ENCODE data around the gene TOX2.

The TOX2 gene

DNA sequence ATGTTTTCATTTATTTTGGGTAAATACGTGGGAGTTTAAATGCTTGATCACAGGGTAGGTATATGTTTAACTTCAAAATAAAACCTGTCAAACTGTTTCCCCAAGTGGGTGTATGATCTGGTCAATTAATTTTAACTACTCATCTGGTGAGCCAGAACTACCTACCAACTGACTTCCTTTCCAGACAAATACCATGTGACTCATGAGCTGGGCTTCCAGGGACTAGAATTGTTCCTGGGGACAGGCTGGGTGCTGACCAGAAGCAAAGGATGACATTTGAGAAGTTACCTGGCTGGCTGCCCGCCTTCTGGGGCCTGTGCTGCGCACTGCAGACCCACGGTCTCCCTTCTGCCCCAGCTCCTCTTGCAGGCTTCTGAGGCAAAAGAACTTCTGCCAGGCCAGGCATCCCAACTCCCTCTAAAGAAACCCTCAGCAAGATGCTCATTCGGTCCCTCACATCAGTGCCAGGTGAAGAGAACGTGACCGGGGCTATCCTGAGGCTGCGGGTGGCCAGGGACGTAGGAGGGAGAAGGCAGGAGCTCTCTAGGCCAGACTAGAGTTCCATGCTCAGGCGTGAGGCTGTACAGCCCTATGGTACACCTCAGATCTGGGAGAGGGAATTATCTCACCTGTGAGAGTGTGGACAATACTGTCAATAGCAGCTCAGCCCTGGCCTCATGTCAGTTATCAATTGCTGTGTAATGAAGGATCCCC lies 168.7 kb downstream of the TOX2 start:
- DNase-seq = no peak

DNA sequence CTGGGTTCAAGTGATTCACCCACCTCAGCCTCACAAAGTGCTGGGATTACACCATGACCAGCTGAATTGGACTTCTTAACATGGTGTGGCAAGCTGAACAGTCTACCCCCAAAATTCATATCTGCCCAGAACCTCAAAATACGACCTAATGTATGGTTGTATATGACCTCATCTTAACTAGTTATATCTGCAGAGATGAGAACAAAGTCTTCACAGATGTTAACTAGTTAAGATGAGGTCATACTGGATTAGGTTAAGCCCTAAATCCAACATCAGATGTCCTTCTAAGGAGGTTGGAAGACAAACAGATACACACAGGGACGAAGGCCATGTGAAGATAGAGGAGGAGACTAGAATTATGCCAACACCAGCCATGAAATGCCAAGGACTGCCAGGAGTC lies 169.8 kb downstream of the TOX2 start:
- no peak for DNase-seq

DNA sequence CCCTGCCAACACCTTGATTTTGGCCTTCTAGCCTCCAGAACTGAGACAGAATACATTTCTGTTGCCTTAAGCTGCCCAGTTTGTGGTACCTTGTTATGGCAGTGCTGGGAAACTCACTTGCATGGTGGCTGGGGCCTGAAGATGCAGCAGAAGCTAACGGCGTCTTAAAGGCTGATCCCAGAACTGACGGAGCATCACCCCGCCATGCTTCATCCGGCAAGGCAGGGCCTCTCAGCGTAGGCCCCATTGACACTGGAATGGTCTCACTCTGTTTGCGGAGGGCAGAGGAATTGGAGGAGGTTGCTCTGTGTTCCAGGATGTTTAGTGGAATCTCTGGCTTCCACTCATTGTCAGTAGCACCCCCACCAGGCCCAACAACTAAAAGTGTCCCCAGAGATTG lies 170.2 kb downstream of the TOX2 start:
- DNase-seq = no peak

DNA sequence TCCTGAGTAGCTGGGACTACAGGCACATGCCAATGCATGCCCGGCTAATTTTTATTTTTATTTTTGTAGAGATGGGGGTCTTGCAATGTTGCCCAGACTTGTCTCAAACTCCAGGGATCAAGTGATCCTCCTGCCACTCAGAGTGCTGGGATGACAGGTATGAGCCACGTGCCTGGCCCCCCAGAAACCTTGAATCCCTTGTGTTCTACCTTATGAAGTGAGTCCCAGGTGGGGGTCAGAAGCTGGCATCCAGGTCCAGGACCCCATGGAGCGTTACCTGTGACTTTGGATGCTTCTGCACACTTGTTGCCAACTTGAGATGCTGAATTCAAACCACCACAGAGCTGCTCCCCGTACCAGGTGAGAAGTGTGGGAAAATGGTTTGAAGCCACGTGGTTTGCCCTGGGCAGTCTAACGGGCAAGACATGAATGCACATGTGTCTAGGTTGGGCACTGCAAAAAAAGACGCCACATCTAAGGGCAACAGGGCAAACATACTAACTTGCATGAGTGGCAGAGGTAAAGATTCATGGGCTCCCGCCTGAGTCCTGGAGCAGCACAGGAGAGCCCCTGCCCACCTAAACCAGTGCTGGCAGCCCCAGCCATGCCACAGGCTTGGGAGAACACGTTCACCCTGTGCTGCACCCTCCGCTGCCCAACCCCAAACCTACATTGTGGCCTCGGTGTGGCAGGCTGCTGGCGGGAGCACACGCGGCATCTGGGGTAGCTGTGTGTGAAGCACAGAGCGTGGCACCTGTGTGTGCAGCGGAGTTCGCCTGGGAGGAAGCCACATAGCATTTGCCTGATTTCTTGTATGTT lies 171.2 kb downstream of the TOX2 start:
- no peak for DNase-seq

DNA sequence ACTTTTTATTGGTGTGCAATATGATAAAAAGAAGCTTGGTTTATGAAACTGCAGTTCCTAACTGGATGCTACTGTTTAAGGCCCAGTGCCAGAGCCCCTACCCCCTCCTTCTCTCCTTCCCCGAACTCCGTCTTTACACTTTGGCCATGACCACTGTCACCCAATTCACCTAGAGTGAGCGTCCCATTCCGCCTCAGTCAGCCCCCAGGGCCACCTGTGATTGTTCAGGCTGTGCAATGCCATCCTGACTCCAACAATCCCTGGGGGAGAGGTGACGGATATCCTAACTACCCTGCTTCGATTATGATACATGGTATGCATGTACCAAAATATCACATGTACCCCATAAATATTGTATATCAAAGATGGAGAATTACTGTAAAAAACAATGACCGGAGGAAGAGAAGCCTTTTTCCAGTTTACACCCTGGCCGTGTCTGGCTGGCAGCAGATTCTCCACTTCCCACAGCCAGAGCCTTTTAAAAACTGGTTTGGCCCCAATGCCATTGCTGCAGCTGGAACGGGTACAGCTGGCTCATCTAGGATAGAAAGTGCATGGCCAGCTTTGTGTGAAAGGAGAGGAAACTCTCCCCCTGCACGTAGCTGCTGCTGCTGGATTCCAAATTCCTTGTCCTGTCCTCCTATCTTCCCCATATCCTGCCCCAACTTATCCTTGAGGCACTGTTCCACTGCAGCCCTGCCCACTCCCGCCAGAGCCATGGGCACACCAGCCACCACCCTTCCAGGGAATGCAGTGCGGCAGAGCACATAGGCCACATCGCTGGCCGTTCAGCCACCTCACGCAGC lies 172.6 kb downstream of the TOX2 start:
- DNase-seq = no peak

DNA sequence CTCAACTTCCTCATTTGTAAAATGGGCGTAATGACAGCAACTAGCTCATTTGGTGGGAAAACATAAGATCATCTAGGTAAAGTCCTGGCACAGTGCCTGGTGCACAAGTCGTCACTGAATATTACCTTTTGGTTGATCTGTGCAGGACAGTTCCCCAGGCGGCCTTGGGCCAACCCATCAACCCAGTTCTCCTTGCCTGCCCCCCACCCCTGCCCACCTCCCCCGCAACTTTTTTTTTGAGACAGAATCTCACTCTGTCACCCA lies 173.1 kb downstream of the TOX2 start:
- no peak for DNase-seq

DNA sequence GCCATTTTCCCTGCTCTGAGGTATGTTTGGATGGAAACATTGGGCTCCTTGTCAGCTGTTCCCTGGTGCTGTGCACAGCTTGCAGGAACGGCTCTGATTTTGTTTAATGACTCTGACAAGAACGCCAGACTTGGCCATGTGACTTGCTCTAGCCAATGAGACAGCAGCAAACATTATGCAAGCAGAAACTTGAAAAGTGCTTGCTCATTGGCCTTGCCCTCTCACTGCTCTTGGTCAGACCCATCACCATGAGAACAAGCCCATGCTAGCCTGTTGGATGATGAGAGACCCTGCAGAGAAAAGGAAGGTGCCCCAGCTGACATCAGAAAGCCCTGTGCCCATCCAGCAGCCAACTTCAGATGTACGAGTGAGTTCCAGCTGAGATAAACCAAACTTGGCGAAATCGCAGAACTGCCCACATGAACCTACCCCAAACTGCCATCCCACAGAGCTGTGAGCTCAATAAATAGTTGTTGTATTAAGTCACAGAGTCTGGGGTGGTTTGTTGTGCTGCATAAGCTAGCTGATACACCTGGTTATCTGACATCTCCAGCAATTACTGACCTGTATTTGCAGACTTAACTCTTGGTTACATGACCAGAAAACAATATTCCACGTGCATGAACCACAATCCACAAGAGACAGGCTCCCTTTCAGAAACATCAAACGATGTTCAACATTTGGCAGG lies 175.5 kb downstream of the TOX2 start:
- no peak for DNase-seq

DNA sequence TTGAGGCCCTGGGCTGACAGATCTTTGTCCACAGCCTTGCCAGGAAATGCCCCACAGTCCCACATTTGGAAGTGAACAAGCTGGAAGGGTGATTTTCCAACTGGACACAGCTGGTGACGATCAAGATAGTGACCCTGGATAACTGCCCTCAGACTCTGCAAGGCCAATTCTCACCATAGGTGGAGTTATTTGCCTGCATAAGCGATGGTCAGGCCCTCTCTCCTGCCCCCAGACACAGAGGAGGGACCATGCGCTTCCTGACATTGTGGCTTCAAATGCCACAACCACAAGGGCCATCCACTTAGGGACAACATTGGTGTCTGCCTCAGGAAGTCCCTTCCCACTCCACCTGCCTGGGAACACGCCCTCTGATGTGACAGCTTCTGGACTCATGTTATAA lies 176.4 kb downstream of the TOX2 start:
- no peak for DNase-seq

DNA sequence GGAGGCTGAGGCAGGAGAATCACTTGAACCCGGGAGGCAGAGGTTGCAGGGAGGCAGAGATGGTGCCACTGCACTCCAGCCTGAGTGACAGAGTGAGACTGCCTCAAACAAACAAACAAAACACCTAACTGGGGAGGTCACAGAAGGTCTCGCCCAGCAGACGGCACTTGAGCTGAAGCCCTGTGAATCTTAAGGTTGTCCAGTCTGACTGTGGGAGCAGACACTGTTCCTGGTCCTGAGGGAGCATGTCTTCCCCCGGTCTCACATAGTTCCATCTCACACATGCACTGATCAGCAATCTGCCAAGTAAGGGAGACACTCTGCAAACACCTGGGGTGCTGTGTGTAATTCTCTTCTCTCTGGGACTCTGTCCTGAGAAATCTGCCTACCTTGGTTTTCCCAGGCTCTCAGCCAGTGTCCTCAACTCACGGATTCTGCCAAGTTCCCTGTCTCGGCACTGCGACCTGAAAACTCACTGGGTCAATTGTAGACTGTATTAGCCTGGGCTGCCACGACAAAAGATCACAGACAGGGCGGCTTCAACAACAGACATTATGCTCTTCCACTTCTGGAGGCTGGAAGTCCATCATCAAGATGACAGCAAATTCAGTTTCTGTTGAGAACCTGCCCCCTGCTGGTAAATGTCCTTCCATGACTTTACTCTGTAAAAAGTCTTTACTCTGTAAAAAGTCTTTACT lies 178.0 kb downstream of the TOX2 start:
- no peak for DNase-seq

DNA sequence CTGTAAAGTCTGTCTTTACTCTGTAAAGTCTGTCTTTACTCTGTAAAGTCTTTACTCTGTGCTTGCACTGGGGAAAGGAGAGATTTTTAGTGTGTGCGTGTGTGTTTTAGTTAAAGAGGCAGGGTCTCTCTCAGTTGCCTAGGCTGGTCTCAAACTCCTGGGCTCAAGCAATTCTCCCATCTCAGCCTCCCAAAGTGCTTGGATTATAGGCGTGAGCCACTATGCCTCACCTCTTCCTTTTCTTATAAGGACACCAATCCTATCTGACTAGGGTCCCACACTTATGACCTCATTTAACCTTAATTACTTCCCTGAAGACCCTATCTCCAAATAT lies 178.6 kb downstream of the TOX2 start:
- no peak for DNase-seq

DNA sequence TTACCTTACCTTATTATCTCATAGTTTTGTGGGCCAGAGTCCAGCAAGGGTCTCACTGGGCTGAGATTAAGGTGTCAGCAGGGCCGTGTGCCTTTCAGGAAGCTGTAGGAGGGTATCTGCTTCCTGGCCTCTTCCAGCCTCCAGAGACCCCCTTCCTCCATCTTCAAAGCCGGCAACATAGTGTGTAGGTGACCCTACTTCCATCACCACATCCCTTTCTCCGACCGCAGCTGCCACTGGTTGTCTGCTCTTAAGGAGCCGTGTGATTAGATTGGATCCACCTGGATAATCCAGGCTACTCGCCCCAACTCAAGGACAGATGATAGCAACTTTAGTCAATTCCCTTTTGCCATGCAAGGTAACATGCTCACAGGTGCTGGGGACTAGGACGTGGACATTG lies 181.2 kb downstream of the TOX2 start:
- no peak for DNase-seq

DNA sequence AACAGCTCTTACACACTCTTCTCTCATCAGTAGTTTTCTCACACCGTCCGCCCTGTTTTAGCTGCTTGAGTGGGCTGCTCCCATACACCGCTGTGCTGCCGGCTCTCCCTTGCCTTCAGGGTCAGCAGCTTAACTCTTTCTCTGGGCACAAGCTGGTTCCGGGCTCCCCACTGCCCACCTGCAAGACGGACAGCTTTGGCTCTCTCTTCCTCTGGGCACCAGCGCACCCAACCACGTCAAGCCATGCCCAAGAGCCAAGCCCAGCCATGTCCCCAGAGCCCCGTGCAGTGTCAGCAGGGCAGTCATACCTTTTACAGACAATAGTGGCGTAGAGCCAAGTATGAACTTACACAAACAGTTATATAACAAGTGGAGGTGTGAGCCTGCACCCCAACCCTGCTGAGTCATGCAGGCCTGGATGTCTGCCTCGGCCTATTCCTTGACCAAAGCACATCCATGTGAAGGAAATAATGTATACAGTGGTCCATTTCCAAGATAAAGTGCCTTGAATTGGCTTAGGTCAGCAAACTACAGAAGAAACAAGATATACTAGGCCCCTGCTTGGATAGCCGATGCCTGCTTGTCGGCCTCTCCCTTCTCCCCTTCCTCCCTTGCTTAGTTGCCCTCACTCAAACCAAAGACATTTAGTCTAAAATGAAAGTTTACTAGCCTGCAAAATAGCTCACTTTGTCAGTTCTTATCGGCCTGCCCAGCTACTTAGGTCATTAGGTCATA lies 183.0 kb downstream of the TOX2 start:
- no peak for DNase-seq

DNA sequence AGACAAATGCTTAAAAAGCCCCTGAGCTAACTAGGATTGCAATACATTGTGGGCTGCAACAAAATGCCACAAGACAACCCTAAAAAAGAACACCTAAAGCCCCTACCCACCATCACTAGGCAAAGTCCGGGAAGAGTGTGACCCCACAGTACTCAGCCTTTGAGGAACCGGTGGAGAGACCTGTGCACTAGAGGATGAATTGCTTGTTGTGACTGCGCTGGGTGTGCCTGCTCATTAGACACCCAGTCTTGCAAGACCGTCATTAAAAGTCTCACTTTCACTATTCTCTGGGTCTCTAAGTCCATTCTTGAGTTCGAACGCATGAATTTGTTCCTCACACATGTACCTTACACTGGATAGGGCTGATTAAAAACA lies 183.6 kb downstream of the TOX2 start:
- no peak for DNase-seq

DNA sequence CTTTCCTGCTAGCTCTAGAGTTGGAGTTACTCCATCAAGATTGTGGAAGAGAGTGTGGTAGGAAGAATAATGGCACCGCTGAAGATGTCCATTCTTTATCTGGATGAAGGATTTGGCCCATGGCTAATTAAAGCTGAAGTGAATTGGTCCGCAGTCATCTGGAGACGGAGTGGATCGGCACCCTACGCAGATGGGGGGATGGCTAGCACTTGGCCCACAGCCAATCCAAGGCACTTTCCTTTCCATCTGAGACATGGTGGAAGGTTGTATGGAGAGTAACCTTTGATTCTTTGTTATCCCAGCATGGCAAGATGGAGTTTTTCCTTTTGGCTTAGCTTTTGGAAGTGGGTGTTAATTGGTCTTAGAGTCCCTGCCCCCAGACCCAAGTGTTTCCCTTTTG lies 184.0 kb downstream of the TOX2 start:
- no peak for DNase-seq

DNA sequence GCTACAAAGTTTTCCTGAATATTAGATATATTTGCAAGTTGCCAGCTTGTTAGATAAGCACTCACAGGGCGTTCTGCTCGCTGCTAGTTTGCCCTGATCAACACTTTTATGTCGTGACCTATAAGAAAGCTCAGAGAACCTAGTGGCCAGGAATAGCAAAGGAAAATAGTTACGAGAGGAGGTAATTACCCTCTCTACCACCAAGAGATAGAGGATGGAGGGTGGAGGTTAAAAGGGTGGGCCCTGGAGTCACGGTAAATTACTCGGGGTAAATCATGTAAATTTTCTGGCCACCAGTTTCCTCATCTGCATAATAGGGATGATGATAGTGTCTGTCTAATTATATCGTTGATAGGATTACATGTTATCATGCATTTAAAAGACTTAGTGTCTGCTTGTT lies 185.2 kb downstream of the TOX2 start:
- no peak for DNase-seq

DNA sequence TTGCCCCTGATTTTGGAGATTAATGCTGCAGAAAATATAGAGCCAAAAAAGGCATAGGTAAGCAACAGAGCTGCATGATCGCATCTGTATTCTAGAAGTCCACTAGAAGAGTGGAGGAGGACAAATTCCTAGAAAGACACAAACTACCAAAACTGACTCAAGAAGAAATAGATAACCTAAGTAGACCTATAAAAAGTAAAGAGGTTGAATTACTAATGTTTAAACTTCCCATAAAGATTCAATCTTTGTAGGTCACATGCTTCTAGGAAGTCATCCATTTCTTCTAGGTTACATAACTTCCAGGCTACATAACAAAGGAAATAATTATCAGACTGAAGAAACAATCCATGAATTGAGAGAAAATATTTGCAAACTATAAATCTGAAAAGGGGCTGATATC lies 187.9 kb downstream of the TOX2 start:
- no peak for DNase-seq

DNA sequence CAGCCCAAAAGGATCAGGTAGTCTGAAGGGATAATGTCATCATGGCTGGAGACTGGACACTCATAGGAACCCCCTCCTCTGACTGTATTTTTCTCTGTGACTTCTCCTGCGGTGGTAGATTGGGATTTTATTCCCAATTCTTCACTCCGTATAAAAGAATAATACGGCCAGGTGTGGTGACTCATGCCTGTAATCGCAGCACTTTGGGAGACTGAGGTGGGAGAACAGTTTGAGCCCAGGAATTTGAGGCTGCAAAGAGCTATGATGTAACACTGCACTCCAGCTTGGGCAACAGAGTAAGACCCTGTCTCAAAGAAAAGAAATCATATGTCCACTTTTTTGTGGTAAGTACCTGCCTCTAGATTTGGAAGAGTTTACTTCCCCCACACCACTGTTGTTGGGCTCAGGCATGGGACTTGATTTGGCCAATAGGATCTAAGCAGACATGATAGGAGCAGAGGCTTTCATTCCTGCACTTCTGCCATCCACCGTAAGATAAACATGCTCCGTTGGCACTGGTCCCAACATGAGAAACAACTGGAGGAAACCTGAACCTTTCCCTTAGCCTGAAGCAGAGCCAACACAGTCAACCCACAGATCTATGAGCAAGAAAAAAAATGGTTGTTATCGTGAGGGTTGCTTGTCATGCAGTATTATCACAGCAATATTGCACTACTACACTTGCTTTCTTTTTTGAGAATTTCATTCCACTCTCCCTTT lies 190.3 kb downstream of the TOX2 start:
- no peak for DNase-seq

DNA sequence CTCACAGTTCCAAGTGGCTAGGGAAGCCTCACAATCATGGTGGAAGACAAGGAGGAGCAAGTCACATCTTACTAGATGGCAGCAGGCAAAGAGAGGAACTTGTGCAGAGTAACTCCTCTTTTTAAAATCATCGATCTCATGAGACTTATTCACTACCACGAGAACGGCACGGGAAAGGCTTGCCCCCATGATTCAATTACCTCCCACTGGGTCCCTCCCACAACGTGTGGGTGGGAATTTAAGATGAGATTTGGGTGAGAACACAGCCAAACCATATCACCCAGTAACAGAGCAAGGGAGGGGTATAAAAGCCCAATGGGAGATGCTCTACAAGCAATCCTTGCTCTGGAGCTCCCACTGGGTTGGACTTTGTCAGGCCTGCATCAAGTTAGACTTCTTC lies 192.0 kb downstream of the TOX2 start:
- DNase-seq = no peak

DNA sequence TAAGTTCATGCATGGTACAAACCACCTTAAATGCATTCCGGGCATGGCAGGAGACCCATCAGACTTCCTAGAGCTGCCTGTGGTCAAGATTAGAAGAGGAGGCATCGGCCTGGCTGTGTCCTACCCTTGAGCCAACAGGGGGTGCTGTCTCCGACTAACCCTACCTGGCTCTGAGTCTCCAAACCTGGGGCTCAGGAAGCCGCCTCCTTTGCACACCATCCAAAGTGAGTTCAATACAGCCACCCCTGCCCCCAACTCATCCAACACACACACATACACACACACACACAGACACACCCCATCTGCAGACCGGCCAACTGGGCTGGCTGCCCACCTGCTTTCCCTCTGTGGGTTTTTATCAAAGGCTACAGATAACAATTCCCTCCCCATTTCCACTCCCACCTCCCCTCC lies 195.3 kb downstream of the TOX2 start:
- no peak for DNase-seq

DNA sequence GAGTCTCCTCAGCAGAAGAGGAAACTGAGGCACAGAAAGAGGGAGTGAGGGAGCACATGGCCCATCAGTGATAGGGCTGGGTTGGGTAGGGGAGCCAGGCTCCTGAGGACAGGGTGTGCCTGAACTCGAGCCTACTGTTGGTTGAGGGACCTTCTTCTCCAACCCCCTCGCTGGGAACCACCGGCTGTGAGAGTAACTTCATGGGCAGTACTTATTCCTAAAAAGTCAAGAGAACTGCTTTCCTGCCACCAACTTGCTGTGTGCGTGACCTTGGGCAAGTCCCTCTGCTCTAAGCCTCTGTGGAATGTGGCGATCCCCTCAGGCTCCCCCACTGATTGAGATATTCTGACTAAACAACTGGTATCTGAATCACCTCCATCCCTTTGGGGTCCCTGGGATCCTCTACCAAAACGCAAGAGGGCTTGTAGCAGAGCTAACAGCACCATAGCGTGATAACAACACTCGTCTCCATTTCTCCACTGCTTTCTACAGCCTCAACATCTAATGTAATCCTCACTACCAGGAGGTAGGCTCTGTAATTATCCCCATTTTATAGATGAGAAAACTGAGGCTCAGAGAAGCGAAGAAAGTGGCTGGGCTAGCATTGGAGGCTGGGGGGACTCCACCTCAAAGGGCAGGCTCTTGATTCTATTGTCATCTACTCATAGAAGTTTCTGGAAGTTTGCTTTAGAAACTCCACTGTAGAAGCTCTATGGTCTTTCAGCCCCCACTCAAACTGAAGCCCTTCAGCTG lies 196.3 kb downstream of the TOX2 start:
- no peak for DNase-seq

Data from activated CD8-positive, alpha-beta memory T cell treated with anti-CD3 and anti-CD28 coated beads, Interleukin-2, amount 50 U/mL, for 4 hours (primary cell).